NCI-H1092 (cell line): ENCODE measurements around the gene GSTM2.

ENCODE experiments used
- DNase-seq: peaks from one replicate; lab custom pipeline; 2025; lab: John Stamatoyannopoulos, UW

Gene GSTM2

GRCh38 chr1:109629372-109630030, 38.4 kb upstream of the GSTM2 start:
- DNase-seq = no peak

GRCh38 chr1:109630081-109630897, 37.6 kb upstream of the GSTM2 start:
- no peak for DNase-seq

- DNase-seq = no peak
These were observed 36.9 kb upstream of the GSTM2 start for GRCh38 chr1:109630898-109631512.

GRCh38 chr1:109631513-109632505, 36.0 kb upstream of the GSTM2 start:
- DNase-seq = no peak

- DNase-seq = peak; percentile 89
These were observed 35.0 kb upstream of the GSTM2 start for GRCh38 chr1:109632671-109633346.

- DNase-seq = no peak
These were observed 33.6 kb upstream of the GSTM2 start for GRCh38 chr1:109634292-109634691.

- DNase-seq = no peak
These were observed 32.8 kb upstream of the GSTM2 start for GRCh38 chr1:109634771-109635750.

- DNase-seq = no peak
These were observed 32.0 kb upstream of the GSTM2 start for GRCh38 chr1:109635862-109636200.

- no peak for DNase-seq
These were observed 31.5 kb upstream of the GSTM2 start for GRCh38 chr1:109636201-109636952.

- no peak for DNase-seq
These were observed 30.4 kb upstream of the GSTM2 start for GRCh38 chr1:109637446-109637845.

- DNase-seq = no peak
These were observed 28.6 kb upstream of the GSTM2 start for GRCh38 chr1:109639063-109639840.

GRCh38 chr1:109639841-109640184, 28.0 kb upstream of the GSTM2 start:
- no peak for DNase-seq

- peak; percentile 50 for DNase-seq
These were observed 27.5 kb upstream of the GSTM2 start for GRCh38 chr1:109640285-109640865.

- DNase-seq = no peak
These were observed 26.6 kb upstream of the GSTM2 start for GRCh38 chr1:109641078-109641740.

- DNase-seq = no peak
These were observed 26.0 kb upstream of the GSTM2 start for GRCh38 chr1:109641861-109642260.

- DNase-seq = no peak
These were observed 25.2 kb upstream of the GSTM2 start for GRCh38 chr1:109642626-109643025.

- DNase-seq = peak; percentile 68
These were observed 24.2 kb upstream of the GSTM2 start for GRCh38 chr1:109643385-109644230.
